Stimulated activated CD4-positive, alpha-beta T cell treated with anti-CD3 and anti-CD28 coated beads, Interleukin-15, amount 100 ng/mL, for 1 hour (primary cell): ENCODE data around the gene MRFAP1L1.

ENCODE experiments used
- DNase-seq, 2 donors: peaks; one replicate each; pipeline ENCODE4 v3.0.0-alpha.2; 2020; ENCODE audit warnings: low read depth in 1 of 2, low spot score in 1 of 2

Gene MRFAP1L1

DNA sequence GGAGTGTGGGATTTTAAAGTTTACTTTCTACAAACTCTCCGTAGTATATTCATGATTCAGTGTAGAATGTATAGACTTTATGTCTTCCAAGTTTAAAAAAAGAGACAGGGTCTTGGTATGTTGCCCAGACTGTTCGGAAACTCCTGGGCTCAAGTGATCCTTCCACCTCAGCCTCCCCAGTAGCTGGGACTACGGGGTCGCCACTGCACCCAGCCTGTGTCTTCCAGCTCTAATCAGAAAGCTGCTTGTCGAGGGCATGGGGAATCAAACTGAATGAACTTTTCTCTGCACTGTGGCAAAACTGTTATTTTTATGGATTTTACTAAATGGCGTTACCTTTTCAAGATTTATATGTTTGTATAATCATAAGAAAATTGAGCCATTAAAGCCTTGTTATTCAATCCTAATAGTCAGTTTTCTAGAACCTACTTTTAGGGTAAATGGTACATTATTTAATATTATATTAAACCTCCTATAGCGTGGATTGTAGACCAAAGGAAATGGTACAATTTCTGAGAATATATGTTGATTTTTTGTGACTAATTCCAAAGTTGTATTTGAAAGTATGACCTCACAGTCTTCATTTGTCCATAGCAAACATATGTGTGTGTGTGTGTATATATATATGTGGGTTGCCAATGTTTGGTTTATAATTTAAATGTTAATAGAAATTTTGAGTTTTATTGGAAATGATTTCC is 7.4 kb upstream of the MRFAP1L1 start:
- no peak for DNase-seq

DNA sequence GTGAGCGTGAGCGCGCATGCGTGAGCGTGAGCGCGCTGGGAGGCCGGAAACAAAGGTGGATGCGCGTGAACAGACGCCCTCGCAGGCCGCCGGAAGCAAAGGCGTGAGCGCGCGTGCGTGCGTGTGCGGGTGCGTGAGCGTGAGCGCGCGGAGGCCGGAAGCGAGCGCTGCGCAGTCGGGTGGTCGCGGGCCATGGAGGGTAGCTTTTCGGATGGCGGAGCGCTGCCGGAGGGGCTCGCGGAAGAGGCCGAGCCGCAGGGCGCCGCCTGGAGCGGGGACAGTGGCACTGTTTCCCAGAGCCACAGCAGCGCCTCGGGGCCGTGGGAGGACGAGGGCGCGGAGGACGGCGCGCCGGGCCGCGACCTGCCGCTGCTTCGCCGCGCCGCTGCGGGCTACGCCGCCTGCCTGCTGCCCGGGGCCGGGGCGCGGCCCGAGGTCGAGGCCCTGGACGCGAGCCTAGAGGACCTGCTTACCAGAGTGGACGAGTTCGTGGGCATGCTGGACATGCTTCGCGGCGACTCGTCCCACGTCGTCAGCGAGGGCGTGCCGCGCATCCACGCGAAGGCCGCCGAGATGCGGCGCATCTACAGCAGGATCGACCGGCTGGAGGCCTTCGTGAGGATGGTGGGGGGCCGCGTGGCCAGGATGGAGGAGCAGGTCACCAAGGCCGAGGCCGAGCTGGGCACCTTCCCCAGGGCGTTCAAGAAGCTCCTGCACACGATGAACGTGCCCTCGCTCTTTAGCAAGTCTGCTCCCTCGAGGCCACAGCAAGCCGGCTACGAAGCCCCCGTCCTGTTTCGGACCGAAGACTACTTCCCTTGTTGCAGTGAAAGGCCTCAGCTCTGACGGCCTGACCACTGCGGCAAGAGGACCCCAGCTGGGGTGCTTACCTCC is 6.6 kb upstream of the MRFAP1L1 start, which contains the start of gene BLOC1S4:
BLOC1S4 (plus strand) TSS at position 157 of the 894 bp plus-strand sequence; CDS start at position 193, 36 bp downstream.
- DNase-seq: peak; percentile 79 to 80

DNA sequence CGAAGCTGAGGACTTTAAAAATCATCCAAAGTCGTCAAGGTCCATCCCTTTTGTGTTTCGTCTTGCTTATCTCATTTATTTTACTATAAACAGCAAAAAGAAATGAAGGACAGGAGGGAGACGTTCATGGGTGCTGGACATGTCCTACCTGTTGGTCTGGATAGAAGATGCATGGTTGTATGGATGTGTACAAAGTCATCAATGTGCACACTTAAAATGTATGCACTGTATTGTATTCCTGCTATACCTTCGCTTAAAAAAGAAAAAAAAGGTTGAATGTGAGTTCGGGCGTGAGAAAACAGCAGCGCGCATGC is 6.0 kb upstream of the MRFAP1L1 start:
- no peak for DNase-seq

- no peak for DNase-seq
These were observed 5.3 kb upstream of the MRFAP1L1 start for GRCh38 chr4:6714954-6715353.

- DNase-seq: no peak
These were observed 1.3 kb upstream of the MRFAP1L1 start for GRCh38 chr4:6710996-6711395.

DNA sequence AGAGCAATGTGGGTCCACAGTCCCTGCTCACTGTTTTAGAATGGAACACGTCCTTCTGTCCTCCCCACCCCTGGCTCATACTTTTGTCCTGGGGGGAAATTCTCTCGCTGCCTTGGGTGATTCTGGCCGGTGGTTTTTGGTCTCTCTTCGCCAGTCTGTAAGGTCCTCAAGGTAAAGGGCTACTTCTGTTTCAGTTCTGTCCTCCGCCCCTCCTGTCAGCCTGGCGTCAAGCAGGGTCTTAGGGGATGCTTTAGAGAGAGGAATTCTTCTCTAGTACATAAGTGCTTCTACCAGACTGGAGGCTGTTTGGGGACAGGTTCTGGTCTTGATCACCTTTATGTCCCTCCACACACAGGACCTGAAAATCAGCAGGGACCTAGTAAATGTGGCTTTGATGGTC is 617 bp upstream of the MRFAP1L1 start:
- DNase-seq: no peak

DNA sequence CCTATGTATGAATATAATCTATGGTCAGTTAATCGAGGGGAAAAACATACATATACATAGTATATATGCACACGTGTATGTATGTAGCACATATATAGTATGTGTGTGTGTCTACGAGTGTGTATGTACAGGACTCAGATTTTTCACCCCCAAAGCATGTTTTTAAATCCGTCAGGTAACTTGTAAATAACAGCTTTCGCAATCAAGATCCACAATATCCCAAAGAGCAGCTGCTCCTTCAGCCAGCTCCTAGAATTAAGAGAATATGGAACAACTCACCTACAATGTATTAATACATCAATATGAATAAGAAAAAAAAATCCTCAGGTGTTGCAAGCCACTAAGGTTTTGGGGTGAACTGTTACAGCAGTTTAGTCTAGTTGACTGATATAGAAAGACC is 3.5 kb downstream of the MRFAP1L1 start:
- DNase-seq: no peak

DNA sequence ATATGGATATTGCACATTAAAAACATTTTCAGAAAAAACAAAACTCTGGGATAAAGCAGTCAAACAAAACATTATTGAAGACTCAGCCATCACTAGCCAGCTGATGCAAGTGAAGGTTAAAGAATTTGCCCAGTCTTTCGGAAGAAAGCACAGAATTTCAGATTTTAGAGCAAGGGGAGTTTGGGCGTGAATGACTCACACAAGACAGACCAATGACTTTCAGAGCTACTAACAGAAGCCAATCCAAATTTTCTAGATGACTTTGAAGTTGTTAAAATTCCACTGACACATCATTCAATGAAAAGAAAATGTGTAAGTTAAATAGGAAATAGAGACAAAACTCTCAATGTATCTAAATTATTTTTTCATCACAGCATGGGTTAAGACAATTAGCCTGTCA is 4.0 kb downstream of the MRFAP1L1 start:
- no peak for DNase-seq

GRCh38 chr4:6703786-6704185 is 5.9 kb downstream of the MRFAP1L1 start:
- no peak for DNase-seq

DNA sequence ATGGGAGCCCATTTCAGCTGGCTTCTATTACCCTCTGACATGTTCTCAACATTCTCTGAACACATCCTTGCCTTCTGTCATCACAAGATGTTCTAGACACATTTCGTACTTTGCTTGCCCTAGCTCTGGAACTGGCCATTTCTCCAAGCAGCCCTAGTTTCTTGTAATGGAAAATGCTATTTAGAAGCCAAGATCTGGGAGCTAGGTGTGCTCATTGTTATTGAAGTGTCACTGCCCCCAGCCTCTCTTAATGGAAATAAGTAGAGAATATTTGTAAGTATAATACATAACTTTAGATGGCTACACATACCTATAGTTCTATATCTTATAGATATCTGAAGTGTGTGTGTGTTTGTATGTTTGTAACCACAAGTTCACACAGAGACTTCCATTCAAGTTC is 6.9 kb downstream of the MRFAP1L1 start:
- DNase-seq: no peak

- DNase-seq: no peak
These were observed 8.3 kb downstream of the MRFAP1L1 start for GRCh38 chr4:6701371-6701770.

GRCh38 chr4:6699903-6700302 is 9.8 kb downstream of the MRFAP1L1 start:
- DNase-seq: no peak

DNA sequence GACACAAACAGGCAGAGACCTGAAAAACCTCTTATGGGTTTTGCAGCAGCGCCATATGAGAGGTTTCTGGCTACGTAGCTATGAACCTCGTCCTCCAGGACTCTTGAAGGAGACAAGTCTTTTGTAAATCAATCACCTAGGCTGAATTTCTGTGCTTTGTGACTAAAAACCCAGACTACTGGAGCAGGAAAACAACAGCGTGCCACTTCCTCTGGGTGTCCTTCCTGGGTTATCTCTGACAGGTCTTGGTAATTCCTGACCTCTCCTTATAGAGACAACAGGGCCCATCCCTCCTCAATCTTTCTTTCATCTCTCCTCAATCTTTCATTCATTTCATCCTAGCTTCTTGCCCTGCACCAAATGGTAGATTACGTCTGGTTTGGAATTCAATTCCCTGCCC is 10.3 kb downstream of the MRFAP1L1 start:
- DNase-seq: no peak

DNA sequence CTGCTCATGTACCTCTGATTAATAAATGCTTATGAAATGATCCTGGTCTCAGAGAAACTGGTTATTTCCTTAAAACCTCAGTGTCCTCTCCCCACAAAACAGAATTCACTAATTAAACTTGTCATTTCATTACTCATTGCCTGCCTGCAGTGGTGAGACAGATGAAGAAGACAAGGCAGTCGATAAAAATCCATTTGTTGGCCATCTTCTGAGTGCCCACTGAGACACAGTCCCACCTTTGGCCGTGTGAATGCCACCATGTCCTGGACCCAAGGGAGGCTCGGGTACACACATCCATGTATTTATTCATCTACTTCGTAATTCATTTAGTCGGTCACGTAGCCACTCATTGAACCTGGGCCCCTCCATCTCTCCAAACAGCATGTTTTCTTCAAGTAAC is 12.5 kb downstream of the MRFAP1L1 start:
- DNase-seq: no peak

GRCh38 chr4:6696611-6697010 is 13.1 kb downstream of the MRFAP1L1 start:
- no peak for DNase-seq

GRCh38 chr4:6695660-6696610 is 13.7 kb downstream of the MRFAP1L1 start:
- DNase-seq: no peak

DNA sequence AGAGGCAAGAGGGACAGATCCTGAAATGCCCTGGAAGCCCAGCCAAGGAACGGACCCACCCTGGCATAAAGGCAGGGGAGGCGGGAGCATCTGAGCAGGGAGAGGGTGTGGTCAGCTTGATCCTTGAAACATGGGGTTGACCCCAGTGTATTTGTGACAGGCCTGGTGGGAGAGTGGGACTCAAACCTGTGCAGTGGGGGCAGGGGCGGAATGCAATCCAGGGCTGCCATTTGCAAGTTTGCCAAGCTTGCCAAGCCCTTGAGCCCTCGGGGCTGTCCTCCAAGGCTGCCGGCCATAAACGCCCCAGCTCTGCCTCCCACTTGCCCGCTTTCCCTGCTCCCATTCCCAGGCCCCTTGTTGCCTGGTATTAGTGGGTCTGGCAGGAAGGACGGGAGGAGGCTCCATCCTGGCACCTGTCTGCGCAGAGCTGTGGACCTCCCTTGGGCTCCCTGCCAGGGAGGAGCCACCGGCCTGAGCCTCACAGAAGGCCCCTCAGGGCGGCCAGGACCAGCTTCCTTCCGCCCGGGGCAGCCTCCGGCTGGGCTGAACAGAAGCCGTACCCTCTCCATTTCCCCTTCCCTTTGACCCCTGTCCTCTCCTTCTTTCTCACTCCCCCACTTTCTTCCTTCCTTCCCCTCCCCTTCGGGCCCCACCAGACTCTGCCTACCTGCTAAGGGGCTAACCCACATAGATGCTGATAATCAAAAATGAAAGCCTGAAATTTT is 15.3 kb downstream of the MRFAP1L1 start:
- no peak for DNase-seq

DNA sequence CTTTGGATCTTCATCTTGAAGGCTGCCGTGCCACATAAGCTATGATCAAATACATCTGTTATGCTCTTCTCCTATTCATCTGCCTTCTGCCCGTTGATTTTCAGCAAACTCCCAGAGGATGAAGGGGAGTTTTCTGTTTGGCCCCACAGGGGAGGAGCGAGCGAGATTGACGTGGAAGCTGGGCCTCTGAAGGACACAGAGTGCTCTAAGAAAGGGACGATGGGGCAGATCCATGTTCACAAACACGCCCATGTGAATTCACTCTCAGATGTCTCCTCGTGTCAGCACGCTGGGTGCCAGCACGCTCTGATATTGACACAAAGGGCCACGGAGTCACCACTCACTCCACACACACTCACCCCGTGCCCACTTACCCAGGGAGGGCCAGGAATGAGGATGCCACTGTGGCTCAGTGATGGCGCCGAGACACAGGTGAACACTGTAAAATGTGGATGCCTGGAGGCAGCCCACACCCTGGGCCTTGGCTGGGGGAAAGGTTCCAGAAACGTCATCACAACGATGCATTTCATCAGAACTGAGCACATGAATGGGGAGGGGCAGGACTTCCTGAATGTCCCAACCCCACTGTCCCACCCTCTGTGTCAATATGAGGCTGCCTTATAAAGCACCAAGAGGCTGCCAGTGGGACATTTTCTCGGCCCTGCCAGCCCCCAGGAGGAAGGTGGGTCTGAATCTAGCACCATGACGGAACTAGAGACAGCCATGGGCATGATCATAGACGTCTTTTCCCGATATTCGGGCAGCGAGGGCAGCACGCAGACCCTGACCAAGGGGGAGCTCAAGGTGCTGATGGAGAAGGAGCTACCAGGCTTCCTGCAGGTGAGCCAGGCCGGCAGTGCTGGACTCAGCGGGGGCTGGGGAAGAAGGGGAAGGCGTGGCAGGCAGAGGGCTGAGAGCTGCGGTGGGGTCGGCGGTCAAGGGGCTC is 16.2 kb downstream of the MRFAP1L1 start, which contains the start of gene S100P:
S100P (plus strand) TSS at position 648 of the 946 bp plus-strand sequence; CDS start at position 703, 55 bp downstream.
- no peak for DNase-seq

DNA sequence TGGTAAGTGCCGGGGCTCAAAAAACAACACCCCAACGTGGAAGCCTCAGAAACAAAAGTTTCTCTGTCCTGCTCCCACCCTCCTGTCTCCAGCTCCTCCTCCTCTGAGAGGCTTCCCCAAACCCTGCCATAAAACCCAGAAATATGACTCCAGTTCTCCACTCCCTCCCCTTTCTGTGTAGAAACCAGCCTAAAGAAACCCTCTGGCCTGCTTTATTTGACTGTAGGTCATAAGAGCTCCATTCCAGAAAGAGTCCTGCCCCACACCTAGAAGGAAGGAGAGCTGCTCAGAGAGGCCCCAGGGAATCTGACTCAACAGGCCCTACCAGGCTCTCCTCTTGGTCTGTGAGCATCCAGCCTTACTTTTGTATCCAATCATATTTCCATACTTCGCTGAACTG is 16.9 kb downstream of the MRFAP1L1 start:
- no peak for DNase-seq

- DNase-seq: no peak
These were observed 17.3 kb downstream of the MRFAP1L1 start for GRCh38 chr4:6692379-6692778.
